Mucosa of stomach (tissue), 1 donor: ENCODE results near the gene CCDC88C.

ENCODE experiments used
- H3K27me3 ChIP-seq: one replicate; pipeline ENCODE4 v1.7.0; 2013; ENCODE audit warnings: mild to moderate bottlenecking, low read length; ENCODE audit not compliant: control insufficient read depth, insufficient read depth
- H3K36me3 ChIP-seq: one replicate; pipeline ENCODE4 v1.7.0; 2013; ENCODE audit warnings: low read length; ENCODE audit not compliant: control insufficient read depth, insufficient read depth
- H3K4me1 ChIP-seq: one replicate; pipeline ENCODE4 v1.7.0; 2013; ENCODE audit warnings: mild to moderate bottlenecking, low read length; ENCODE audit not compliant: control insufficient read depth, insufficient read depth
- H3K4me3 ChIP-seq: one replicate; pipeline ENCODE4 v1.7.0; 2013; ENCODE audit warnings: low read length
- H3K9ac ChIP-seq: one replicate; pipeline ENCODE4 v1.7.0; 2013; ENCODE audit warnings: mild to moderate bottlenecking, low read length, moderate library complexity
- H3K9me3 ChIP-seq: one replicate; pipeline ENCODE4 v1.7.0; 2013; ENCODE audit warnings: mild to moderate bottlenecking, low read length, moderate library complexity; ENCODE audit not compliant: control insufficient read depth
- donor health status: Pancreatic carcinoma.

Gene CCDC88C

DNA sequence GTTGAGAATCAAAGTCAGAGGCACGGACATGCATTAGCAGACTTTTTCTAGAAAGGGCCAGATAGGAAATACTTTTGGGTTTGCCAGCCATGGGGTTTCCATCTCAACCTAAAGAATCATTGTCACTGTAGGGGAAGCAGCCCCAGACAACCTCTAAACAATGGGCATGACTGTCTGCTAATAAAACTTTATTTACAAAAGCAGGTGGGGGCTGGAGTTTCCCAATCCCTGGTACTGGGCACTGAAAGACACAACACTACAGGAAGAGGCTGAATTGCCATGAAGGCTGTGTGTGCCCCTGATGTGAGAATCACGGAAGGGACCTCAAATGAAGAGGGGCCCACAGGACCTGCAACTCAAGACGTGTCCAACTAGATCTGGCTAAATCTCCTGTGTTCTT lies 111.1 kb downstream of the CCDC88C start:
- Histone ChIP-seq H3K4me3 (no peak overlapping the region), H3K9ac (no peak overlapping the region), H3K9me3 (no peaks in the 10 kb centered on the region), H3K4me1 (peaks cover 7% of the 10 kb centered on the region), H3K27me3 (no peaks in the 10 kb centered on the region), H3K36me3 (peaks cover 26% of the 10 kb centered on the region)

DNA sequence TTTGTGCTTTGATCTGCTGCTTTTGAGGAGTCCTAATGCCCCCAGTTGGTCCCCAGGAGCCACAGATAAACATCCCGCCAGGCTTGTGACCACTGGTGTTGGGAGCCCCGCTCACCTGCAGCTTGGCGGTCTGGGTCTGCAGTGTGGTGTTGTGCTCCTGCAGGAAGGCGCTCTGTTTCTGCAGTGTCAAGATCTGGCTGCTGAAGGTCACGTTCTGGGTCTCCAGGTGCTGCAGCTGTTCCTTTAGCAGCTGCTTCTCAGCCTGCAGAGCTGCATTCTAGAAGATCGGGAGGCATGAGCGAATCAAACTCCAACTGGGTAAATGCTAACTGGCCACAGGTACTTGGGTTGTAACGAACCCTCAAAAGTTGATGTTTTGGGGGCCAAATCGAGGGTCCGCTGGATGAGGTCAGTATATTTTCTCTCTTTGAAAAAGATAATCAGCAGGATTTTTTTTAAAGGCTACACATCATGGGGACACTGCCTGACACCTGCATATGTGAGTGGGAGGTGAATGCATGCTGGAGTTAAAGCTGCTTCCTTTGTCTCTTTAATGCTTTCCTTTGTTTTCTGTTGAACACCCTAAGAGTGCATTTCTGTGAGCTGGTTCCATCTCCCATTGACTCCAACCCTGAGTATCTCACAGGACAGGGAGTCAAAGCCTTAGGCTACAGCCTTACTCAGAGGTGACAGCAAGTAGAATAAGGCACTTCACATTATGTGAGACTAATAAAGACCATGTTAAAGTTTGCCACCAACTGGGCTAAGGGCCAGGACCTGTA lies 111.8 kb downstream of the CCDC88C start:
- Histone ChIP-seq H3K27me3 (no peaks in the 10 kb centered on the region), H3K4me3 (no peak overlapping the region), H3K9ac (no peak overlapping the region), H3K36me3 (peaks cover 26% of the 10 kb centered on the region), H3K9me3 (no peaks in the 10 kb centered on the region), H3K4me1 (peaks cover 1% of the 10 kb centered on the region)

DNA sequence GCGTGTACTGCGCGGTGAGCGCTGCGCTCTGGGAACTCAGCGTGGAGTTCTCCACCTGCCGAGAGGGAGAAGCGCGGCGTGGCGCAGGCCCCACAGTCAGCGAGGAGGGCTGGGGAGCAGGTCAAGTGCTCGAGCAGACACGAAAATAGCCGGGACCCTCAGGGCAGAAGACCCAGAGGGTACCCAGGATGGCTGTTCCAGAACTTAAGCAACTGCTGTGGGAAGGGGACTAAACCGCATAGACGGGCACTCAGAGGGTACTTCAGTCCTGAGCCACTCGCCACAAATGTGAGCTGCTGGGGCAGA lies 113.7 kb downstream of the CCDC88C start:
- peaks cover 26% of the 10 kb centered on the region for H3K36me3 ChIP-seq
- H3K4me3 ChIP-seq, result no peak overlapping the region
- H3K9ac ChIP-seq, result no peak overlapping the region

DNA sequence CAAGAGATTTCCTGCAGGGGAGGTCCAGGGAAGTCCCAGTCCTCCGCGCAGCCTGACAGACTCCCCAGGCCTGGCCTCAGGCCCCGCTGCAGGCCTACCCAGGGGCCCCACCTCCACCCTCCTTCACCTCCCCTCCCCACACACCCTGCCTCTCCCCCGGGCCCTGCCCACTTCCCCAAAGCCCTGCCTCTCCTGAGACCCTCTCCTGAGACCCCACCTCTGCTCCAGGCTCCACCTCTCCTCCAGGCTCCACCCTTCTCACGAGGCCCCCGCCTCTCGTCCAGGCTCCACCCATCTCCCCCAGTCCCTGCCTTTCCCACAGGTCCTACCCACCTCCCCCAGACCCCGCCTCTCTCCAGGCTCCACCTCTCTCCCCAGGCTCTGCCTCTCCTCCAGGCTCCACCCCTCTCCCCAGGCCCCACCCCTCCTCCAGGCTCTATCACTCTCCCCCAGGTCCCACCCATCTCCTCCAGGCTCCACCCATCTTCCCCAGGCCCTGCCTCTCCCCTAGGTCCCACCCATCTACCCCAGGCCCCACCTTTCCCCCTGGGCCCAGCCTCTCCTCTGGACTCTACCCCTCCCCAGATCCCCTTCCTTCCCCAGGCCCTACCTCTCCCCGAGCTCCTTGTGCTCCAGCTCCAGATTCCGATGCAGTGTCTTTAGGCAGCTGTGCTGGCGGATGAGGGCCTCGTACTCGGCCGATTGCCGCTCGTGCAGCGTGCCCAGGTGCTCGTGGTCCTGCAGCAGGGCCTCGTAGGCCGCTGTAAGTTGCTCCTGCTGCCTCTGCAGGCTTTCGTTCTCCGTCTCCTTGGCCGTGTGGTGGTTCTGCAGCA lies 114.3 kb downstream of the CCDC88C start:
- no peak overlapping the region for H3K9ac ChIP-seq
- H3K27me3 ChIP-seq, result no peaks in the 10 kb centered on the region
- H3K36me3 ChIP-seq, result peaks cover 24% of the 10 kb centered on the region
- H3K9me3 ChIP-seq, result no peaks in the 10 kb centered on the region
- no peaks in the 10 kb centered on the region for H3K4me1 ChIP-seq
- no peak overlapping the region for H3K4me3 ChIP-seq

More for the DNA sequence above, 113.7 kb downstream of the CCDC88C start:
- H3K9me3 ChIP-seq, result no peaks in the 10 kb centered on the region
- H3K27me3 ChIP-seq, result no peaks in the 10 kb centered on the region
- no peaks in the 10 kb centered on the region for H3K4me1 ChIP-seq

DNA sequence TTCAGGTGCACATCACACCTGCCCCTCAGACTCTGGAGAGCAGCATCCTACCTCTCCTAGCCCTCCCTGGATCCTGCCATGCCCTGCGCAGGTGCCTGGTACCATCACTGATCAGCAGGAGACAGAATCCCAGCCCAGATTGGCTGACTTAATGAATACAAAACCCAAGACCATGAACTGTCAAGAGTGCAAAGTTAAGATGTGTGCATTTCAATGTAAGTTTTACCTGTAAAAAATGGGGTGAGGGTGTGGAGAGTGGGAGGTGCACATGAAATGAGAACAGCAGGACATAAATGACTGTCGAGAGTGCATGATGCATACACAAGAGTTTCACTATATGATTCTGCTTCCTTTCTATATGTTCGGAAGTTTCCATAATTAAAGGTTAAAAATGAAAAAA lies 115.2 kb downstream of the CCDC88C start:
- Histone ChIP-seq H3K27me3 (no peaks in the 10 kb centered on the region), H3K9ac (no peak overlapping the region), H3K9me3 (no peaks in the 10 kb centered on the region), H3K36me3 (peaks cover 14% of the 10 kb centered on the region), H3K4me1 (no peaks in the 10 kb centered on the region), H3K4me3 (no peak overlapping the region)

DNA sequence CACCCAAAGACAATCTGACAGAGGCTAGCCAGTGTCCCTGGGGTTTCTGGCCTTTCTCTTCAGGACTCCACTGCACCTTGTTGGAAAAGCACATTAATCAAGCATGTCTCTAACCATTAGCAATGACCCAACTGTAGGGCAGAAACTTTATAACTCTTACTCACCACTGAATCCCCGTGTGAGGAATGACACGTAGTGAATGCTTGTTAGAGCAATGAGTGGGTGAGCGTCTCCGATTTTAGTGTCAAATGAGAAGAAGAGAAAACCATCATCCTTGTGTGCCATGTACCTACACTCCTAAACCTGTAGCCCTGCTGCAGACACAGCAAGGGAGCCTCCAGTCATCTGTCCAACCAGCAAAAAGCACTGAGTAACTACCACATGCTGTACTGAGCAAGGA lies 116.7 kb downstream of the CCDC88C start:
- Histone ChIP-seq H3K4me3 (no peak overlapping the region), H3K9me3 (no peaks in the 10 kb centered on the region), H3K9ac (no peak overlapping the region), H3K36me3 (peaks cover 22% of the 10 kb centered on the region), H3K4me1 (no peaks in the 10 kb centered on the region), H3K27me3 (no peaks in the 10 kb centered on the region)

DNA sequence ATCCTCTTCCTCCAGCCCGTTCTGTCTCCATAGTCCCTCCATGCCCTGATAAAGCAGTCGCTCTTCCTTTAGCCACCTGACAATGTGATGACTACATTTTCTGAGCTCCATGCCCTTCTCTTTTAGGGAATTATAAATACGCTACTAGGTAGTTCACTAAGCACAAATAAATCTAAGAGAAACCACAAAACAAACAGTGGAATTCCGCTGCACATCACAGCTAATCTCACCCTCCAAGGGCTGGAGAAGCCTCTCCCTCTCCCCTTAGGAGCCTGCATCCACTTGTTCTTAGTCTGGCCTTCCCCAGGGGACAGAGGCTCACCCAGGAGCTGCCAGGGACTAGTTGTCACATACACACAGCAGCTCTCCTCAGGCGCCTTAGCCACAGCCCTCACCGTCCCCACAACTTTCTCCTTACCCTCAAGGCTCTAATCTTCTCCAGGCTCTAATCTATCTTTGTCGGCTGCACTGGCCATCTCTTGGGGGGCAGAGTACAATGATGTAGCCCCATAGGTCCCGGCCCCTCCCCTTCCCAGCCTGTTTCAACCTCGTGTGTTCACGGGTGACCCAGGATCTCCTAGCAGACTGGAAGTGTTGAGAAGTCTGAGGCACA lies 117.2 kb downstream of the CCDC88C start:
- no peaks in the 10 kb centered on the region for H3K9me3 ChIP-seq
- no peak overlapping the region for H3K4me3 ChIP-seq
- H3K9ac ChIP-seq, result no peak overlapping the region
- no peaks in the 10 kb centered on the region for H3K27me3 ChIP-seq
- no peaks in the 10 kb centered on the region for H3K4me1 ChIP-seq
- H3K36me3 ChIP-seq, result peaks cover 18% of the 10 kb centered on the region

DNA sequence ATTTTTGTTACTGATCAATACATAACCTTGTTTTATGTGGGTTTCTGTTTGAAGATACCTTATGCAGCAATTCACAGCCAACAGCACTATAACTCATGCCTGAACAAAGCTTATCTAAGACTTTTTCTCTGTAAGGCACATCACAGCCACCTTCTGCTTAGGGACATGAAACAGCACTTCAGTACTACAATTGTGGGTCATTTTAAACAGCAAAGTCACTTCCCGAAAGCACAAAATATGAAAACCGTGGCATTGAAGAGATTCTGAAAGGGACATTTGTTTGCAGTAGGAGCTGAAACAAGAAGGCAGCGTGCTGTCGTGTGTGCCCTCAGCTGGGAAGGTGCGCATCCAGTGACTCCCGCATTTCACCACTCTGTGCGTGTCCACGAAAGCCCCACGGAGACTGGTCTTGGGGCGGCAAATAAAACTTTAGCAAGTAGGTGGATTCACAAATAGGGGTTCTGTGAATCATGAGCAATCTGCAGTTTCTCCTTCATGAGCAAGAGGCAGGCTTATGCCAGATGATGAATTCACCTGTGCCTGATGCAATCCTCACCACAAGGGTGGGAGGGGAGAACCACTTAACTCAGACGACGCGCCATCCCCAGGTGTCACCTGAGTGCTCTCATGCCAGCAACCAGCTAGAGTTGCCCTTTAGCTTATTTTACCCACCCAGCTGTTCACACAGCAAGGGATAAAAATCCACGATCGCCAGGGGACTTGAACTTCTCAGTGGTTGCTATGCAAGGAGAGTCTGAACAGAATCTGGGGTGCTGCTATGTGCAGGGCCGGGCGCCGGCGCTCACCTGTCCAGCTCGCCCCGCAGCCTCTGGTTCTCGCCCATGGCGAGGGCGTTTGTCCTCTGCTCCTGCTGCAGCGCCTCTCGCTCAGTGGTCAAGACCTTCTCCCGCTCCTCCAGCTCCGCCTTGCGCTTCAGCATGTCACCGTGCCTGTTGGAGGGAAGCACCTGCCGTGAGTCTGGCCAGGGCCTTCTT lies 118.2 kb downstream of the CCDC88C start:
- Histone ChIP-seq H3K9me3 (no peaks in the 10 kb centered on the region), H3K36me3 (peaks cover 18% of the 10 kb centered on the region)

DNA sequence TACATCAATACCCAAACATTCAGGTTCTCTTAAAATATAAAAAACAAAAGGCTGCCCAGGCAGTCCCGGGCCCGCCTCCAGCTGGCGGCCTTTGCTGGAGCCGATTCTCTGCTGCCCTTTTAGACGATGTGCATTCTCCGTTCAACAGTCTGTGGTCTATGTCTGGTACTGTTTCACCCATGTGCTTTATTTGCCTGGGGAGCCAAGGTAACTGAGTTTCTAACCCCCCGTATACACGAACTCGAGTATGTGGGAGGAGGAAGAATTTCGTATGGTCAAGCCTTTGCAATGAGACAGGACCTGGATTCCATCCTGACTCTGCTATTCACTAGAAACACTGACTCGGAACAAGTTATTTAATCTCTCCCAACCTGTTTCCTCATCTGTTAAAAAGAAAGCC lies 119.0 kb downstream of the CCDC88C start:
- Histone ChIP-seq H3K27me3 (no peaks in the 10 kb centered on the region), H3K4me3 (no peak overlapping the region), H3K4me1 (no peaks in the 10 kb centered on the region), H3K36me3 (peaks cover 13% of the 10 kb centered on the region), H3K9me3 (no peaks in the 10 kb centered on the region), H3K9ac (no peak overlapping the region)

More for the DNA sequence above, 118.2 kb downstream of the CCDC88C start:
- Histone ChIP-seq H3K27me3 (no peaks in the 10 kb centered on the region), H3K4me1 (no peaks in the 10 kb centered on the region), H3K4me3 (no peak overlapping the region), H3K9ac (no peak overlapping the region)

DNA sequence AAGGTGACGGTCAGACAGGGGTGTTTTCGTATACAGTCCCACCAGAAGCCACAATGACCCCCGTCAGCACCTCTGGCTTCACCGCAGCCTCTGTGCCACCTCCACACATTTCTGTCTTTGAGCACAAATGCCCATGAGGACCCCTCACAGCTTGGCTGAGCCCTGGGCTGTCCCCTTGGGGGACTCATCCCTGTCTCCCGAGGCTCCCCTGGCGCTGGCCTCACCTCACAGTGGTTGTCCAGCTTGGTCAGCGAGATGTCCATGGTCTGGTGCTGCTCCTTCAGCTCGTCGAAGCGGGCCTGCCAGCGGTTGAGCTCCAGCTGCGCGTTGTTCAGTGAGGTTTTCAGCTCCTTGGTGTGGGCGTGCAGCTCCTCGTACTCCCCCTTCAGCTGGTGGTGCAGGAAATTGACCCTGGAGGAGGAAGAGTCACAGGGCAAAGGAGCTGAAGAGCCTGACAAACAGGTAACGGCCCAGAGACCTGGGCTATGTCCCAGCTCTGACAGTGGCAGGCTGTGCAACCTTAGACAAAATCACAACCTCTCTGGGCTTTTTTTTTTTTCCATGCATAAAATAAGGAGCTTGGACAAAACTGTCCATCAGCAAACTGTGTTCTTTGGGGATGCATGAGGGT lies 120.4 kb downstream of the CCDC88C start:
- Histone ChIP-seq H3K4me3 (no peak overlapping the region), H3K9ac (no peak overlapping the region), H3K36me3 (peaks cover 12% of the 10 kb centered on the region)

More for the DNA sequence above, 120.4 kb downstream of the CCDC88C start:
- H3K27me3 ChIP-seq, result no peaks in the 10 kb centered on the region
- no peaks in the 10 kb centered on the region for H3K9me3 ChIP-seq
- no peaks in the 10 kb centered on the region for H3K4me1 ChIP-seq
